Measurements from ENCODE around the gene CCDC192.
"Not testable (repeated sequence)": the region's sequence is repeated elsewhere in the genome, so short reads cannot be mapped to it uniquely, and the experiment has no call there.

CCDC192 gene

GRCh38 chr5:127769386-127769785 is 66.2 kb downstream of the CCDC192 start:
- no peak for DNase-seq

GRCh38 chr5:127770272-127770671 is 67.1 kb downstream of the CCDC192 start:
- DNase-seq: no peak

- no peak for DNase-seq
Measured at GRCh38 chr5:127772531-127772930, 69.3 kb downstream of the CCDC192 start.

- no peak for DNase-seq
Measured at GRCh38 chr5:127774221-127774620, 71.0 kb downstream of the CCDC192 start.

GRCh38 chr5:127776477-127776876 is 73.3 kb downstream of the CCDC192 start:
- DNase-seq: no peak

- no peak for DNase-seq
Measured at GRCh38 chr5:127777957-127778356, 74.8 kb downstream of the CCDC192 start.

- not testable (repeated sequence) for DNase-seq
Measured at GRCh38 chr5:127782450-127782849, 79.3 kb downstream of the CCDC192 start.

- DNase-seq: no peak
Measured at GRCh38 chr5:127785098-127785927, 82.1 kb downstream of the CCDC192 start.

GRCh38 chr5:127791439-127791838 is 88.2 kb downstream of the CCDC192 start:
- DNase-seq: no peak

GRCh38 chr5:127791908-127792307 is 88.7 kb downstream of the CCDC192 start:
- not testable (repeated sequence) for DNase-seq

- no peak for DNase-seq
Measured at GRCh38 chr5:127793052-127793451, 89.9 kb downstream of the CCDC192 start.

GRCh38 chr5:127793879-127794278 is 90.7 kb downstream of the CCDC192 start:
- no peak for DNase-seq

- DNase-seq: no peak
Measured at GRCh38 chr5:127796211-127796610, 93.0 kb downstream of the CCDC192 start.

GRCh38 chr5:127799293-127799905 is 96.2 kb downstream of the CCDC192 start:
- DNase-seq: no peak

GRCh38 chr5:127801751-127802476 is 98.7 kb downstream of the CCDC192 start:
- DNase-seq: no peak

GRCh38 chr5:127802477-127802865 is 99.3 kb downstream of the CCDC192 start:
- no peak for DNase-seq

GRCh38 chr5:127804886-127805426 is 101.8 kb downstream of the CCDC192 start:
- no peak for DNase-seq

GRCh38 chr5:127805448-127805847 is 102.3 kb downstream of the CCDC192 start:
- no peak for DNase-seq

GRCh38 chr5:127806776-127807175 is 103.6 kb downstream of the CCDC192 start:
- no peak for DNase-seq

GRCh38 chr5:127809533-127809932 is 106.3 kb downstream of the CCDC192 start:
- DNase-seq: no peak

GRCh38 chr5:127810017-127810416 is 106.8 kb downstream of the CCDC192 start:
- no peak for DNase-seq

- no peak for DNase-seq
Measured at GRCh38 chr5:127810707-127811490, 107.7 kb downstream of the CCDC192 start.

GRCh38 chr5:127812570-127812969 is 109.4 kb downstream of the CCDC192 start:
- no peak for DNase-seq
